SK-N-SH (cell line): Measurements from ENCODE around the gene TMIE. TPM values are rescaled to one million over a fixed set of nuclear protein-coding genes. Genes with fewer than 3 reads are reported as not detected.
A peak's percentile ranks its signal among the peaks of the same experiment; 100 is the strongest.
"Not testable (repeated sequence)": the region's sequence is repeated elsewhere in the genome, so short reads cannot be mapped to it uniquely, and the experiment has no call there.

Source experiments
- CTCF ChIA-PET: fragments of 300-600, 350-600 bp; formaldehyde crosslinking; extraction: SDS; loops from one replicate; lab custom pipeline; 2021; lab: Yijun Ruan, JAX
- POLR2A ChIA-PET: fragments of 350-600 bp; sonication (Branson Sonifier 250); formaldehyde crosslinking; extraction: SDS; loops from one replicate; lab custom pipeline; 2020; ENCODE audit warnings: antibody characterized with exemption, inconsistent platforms; lab: Yijun Ruan, JAX
- DNase-seq: peaks from one replicate; pipeline ENCODE4 v3.0.0; 2012
- H2AFZ ChIP-seq: fragments of 200-600 bp; sonication (generic); 2 replicates; pipeline ENCODE4 v1.8.1; 2016; ENCODE audit warnings: antibody characterized with exemption, mild to moderate bottlenecking, low read depth
- H3F3A ChIP-seq: fragments of 200-600 bp; sonication (generic); replicated peaks from 2 replicates; pipeline ENCODE3; 2016; ENCODE audit warnings: antibody characterized with exemption, mild to moderate bottlenecking; ENCODE audit not compliant: insufficient read depth
- H3K27ac ChIP-seq, 2 experiments: fragments of 200-500 bp in 1 of 2; fragments of 200-600 bp in 1 of 2; sonication (Bioruptor generic) in 1 of 2; sonication (generic), shearing (Covaris generic) in 1 of 2; 2 replicates each; pipeline versions ENCODE4 v1.5.1 to v1.6.1; 2014 to 2016; ENCODE audit warnings: low read depth in 2 of 2, inconsistent platforms in 1 of 2, low read length in 1 of 2, mild to moderate bottlenecking in 1 of 2, mixed read lengths in 1 of 2
- H3K27me3 ChIP-seq: fragments of 200-600 bp; sonication (generic), shearing (Covaris generic); 2 replicates; pipeline ENCODE4 v1.6.1; 2016; ENCODE audit warnings: mixed run types; ENCODE audit not compliant: insufficient read depth
- H3K36me3 ChIP-seq, 2 experiments: fragments of 200-500 bp in 1 of 2; fragments of 200-600 bp in 1 of 2; sonication (Bioruptor generic) in 1 of 2; sonication (generic) in 1 of 2; replicated peaks in 1 of 2; 2 replicates each; pipeline versions ENCODE3 to v1.5.1; 2014 to 2016; ENCODE audit warnings: low read length in 1 of 2, mild to moderate bottlenecking in 1 of 2; ENCODE audit not compliant: insufficient read depth in 2 of 2, control insufficient read depth in 1 of 2
- H3K4me1 ChIP-seq, 2 experiments: fragments of 200-500 bp in 1 of 2; fragments of 200-600 bp in 1 of 2; sonication (Bioruptor generic) in 1 of 2; sonication (generic), shearing (Covaris generic) in 1 of 2; 2 replicates each; pipeline versions ENCODE4 v1.5.1 to v1.6.1; 2014 to 2016; ENCODE audit warnings: low read depth in 1 of 2, low read length in 1 of 2, mixed run types in 1 of 2; ENCODE audit not compliant: insufficient read depth in 2 of 2, control insufficient read depth in 1 of 2
- H3K4me2 ChIP-seq: fragments of 200-600 bp; sonication (generic), shearing (Covaris generic); 2 replicates; pipeline ENCODE4 v1.6.1; 2017; ENCODE audit warnings: mixed run types
- H3K4me3 ChIP-seq, 2 experiments: fragments of 200-500 bp in 1 of 2; fragments of 200-600 bp in 1 of 2; sonication (Bioruptor generic) in 1 of 2; sonication (generic), shearing (Covaris generic) in 1 of 2; 2 replicates each; pipeline versions ENCODE4 v1.5.1 to v1.8.1; 2014 to 2016; ENCODE audit warnings: low read depth in 2 of 2, inconsistent platforms in 1 of 2, low read length in 1 of 2, mild to moderate bottlenecking in 1 of 2, mixed read lengths in 1 of 2, moderate library complexity in 1 of 2
- H3K79me2 ChIP-seq: fragments of 200-600 bp; sonication (generic); 2 replicates; pipeline ENCODE4 v1.8.1; 2017; ENCODE audit warnings: mild to moderate bottlenecking; ENCODE audit not compliant: insufficient read depth
- H3K9ac ChIP-seq: fragments of 200-600 bp; sonication (generic); 2 replicates; pipeline ENCODE4 v1.6.1; 2017; ENCODE audit warnings: mixed run types
- H3K9me2 ChIP-seq: fragments of 200-600 bp; sonication (generic); 2 replicates; pipeline ENCODE4 v1.6.1; 2017; ENCODE audit warnings: mixed run types
- H3K9me3 ChIP-seq: fragments of 200-600 bp; sonication (generic); 2 replicates; pipeline ENCODE4 v1.6.1; 2017; ENCODE audit warnings: mixed run types, mild to moderate bottlenecking, moderate library complexity
- H4K20me1 ChIP-seq: fragments of 200-600 bp; sonication (generic); 2 replicates; pipeline ENCODE4 v1.6.1; 2017; ENCODE audit warnings: mild to moderate bottlenecking, mixed run types; ENCODE audit not compliant: insufficient read depth
- CTCF ChIP-seq: fragments of 200-600 bp; sonication (generic); IDR thresholded peaks from 2 replicates; pipeline ENCODE4 v1.6.1; 2017; ENCODE audit warnings: antibody characterized with exemption, mild to moderate bottlenecking, moderate library complexity
- MAX ChIP-seq: IDR thresholded peaks from 2 replicates; pipeline ENCODE4 v1.4.0; 2012; ENCODE audit warnings: low read depth
- POLR2AphosphoS5 ChIP-seq: IDR thresholded peaks from 2 replicates; pipeline ENCODE4 v1.6.1; 2012; ENCODE audit warnings: low read depth, low read length
- REST ChIP-seq: IDR thresholded peaks from 2 replicates; pipeline ENCODE4 v1.6.1; 2012; ENCODE audit warnings: mild to moderate bottlenecking, low read depth, low read length, moderate library complexity
- RXRA ChIP-seq: IDR thresholded peaks from 2 replicates; pipeline ENCODE4 v1.4.0; 2012; ENCODE audit warnings: low read depth, mild to moderate bottlenecking, borderline replicate concordance
- SMC3 ChIP-seq: IDR thresholded peaks from 2 replicates; pipeline ENCODE4 v1.6.1; 2012; ENCODE audit warnings: low read depth, low read length, improper control_type of control experiment
- USF2 ChIP-seq: fragments of 150-350 bp; IDR thresholded peaks from 2 replicates; pipeline ENCODE4 v1.6.1; 2017; ENCODE audit warnings: antibody characterized with exemption, low read length, low read depth, borderline replicate concordance
- WGBS: methylation state at CpG from one replicate; pipeline ENCODE4 v1.1.6; 2017; ENCODE audit warnings: low lambda C conversion rate; 5-methylcytosine and 5-hydroxymethylcytosine counted together
- polyA plus RNA-seq, 3 experiments: library from polyadenylated mRNA; depleted of rRNA; stranded (reverse); fragments of >200 nt; gene quantifications; 2 replicates each; pipeline ENCODE4 v1.2.3, GENCODE V29; 2012

Gene TMIE
- polyA plus RNA-seq, 1 of the 3 experiments (the other 2 are of a cell fraction): 0.03 TPM

GRCh38 chr3:46736006-46736872 is 35.0 kb downstream of the TMIE start (continued):
- TF ChIP-seq USF2: no peak

GRCh38 chr3:46737329-46737731 is 36.1 kb downstream of the TMIE start:
- H3K9me3 ChIP-seq: no peaks in the 10 kb centered on the region
- H3K79me2 ChIP-seq: no peaks in the 10 kb centered on the region
- H3K4me3 ChIP-seq: no peak overlapping the region
- peaks cover 0 to 3% of the 10 kb centered on the region in 2 experiments; a peak in 1 of 4 replicates for H3K4me1 ChIP-seq
- no peaks in the 10 kb centered on the region for H3K9me2 ChIP-seq
- H3K36me3 ChIP-seq: no peaks in the 10 kb centered on the region
- 9% methylated on average over 4 of the region's 4 CpGs for WGBS
- no peak for DNase-seq
- no peaks in the 10 kb centered on the region; the same call in 1 of the 2 replicates for H3K27me3 ChIP-seq
- no peak overlapping the region for H3K4me2 ChIP-seq
- POLR2A ChIA-PET: no interaction called here
- H3K27ac ChIP-seq: no peak overlapping the region
- no peaks in the 10 kb centered on the region for H3F3A ChIP-seq
- CTCF ChIA-PET: interaction anchor here (0.7 to 2.3 kb wide), 7 partner anchors 17 to 248 kb away, joined by 3 to 6 read pairs (median 3); no protein-coding TSS in a partner anchor
- no peak for TF ChIP-seq MAX
- TF ChIP-seq RXRA: no peak
- no peak for TF ChIP-seq POLR2AphosphoS5
- no peak for TF ChIP-seq SMC3
- no peak overlapping the region for H3K9ac ChIP-seq
- H2AFZ ChIP-seq: no peak overlapping the region
- no peaks in the 10 kb centered on the region for H4K20me1 ChIP-seq

- H3K9me3 ChIP-seq, H2AFZ ChIP-seq, H3K36me3 ChIP-seq, H4K20me1 ChIP-seq, POLR2A ChIA-PET, H3K9ac ChIP-seq, H3K27ac ChIP-seq, H3K4me3 ChIP-seq, H3K4me2 ChIP-seq, H3F3A ChIP-seq, H3K9me2 ChIP-seq, H3K79me2 ChIP-seq, DNase-seq, H3K27me3 ChIP-seq, H3K4me1 ChIP-seq: not testable (repeated sequence)
- CTCF ChIA-PET: interaction anchor here (1.3 kb wide), 1 partner anchor 170 kb away, joined by 5 read pairs; no protein-coding TSS in a partner anchor
- 72% methylated on average over 3 of the region's 3 CpGs for WGBS
These were observed 38.4 kb downstream of the TMIE start for GRCh38 chr3:46739565-46739964.

- no peak overlapping the region for H2AFZ ChIP-seq
- H4K20me1 ChIP-seq: no peaks in the 10 kb centered on the region
- ChIA-PET CTCF (interaction anchor here (0.6 to 1.0 kb wide), 2 partner anchors 122 to 138 kb away, joined by 3 read pairs; no protein-coding TSS in a partner anchor), POLR2A (no interaction called here)
- H3K9ac ChIP-seq: no peak overlapping the region
- no peaks in the 10 kb centered on the region for H3K4me1 ChIP-seq
- H3K9me3 ChIP-seq: no peaks in the 10 kb centered on the region
- H3K27me3 ChIP-seq: no peaks in the 10 kb centered on the region
- TF ChIP-seq CTCF (no peak), REST (0 out of 2 replicates have a peak, but pooled peaks have one; percentile 42)
- no peak overlapping the region for H3K4me3 ChIP-seq
- no peak overlapping the region for H3K27ac ChIP-seq
- H3K36me3 ChIP-seq: no peaks in the 10 kb centered on the region
- no peak overlapping the region for H3K4me2 ChIP-seq
- H3K9me2 ChIP-seq: no peaks in the 10 kb centered on the region
- WGBS: 74% methylated on average over 10 of the region's 12 CpGs
- no peaks in the 10 kb centered on the region for H3K79me2 ChIP-seq
- no peaks in the 10 kb centered on the region for H3F3A ChIP-seq
- DNase-seq: no peak
These were observed 41.9 kb downstream of the TMIE start for GRCh38 chr3:46742992-46743585.
